KMS-11 (cell line): ENCODE measurements around the gene TNFRSF12A.
A peak's percentile ranks its signal among the peaks of the same experiment; 100 is the strongest.

Experiments used
- H2AFZ ChIP-seq: fragments of 200-600 bp; sonication (generic); 2 replicates; pipeline ENCODE4 v1.6.1; 2016; ENCODE audit warnings: antibody characterized with exemption, mixed run types, low read depth
- H3K27ac ChIP-seq: fragments of 200-600 bp; sonication (generic); 2 replicates; pipeline ENCODE4 v1.6.1; 2016; ENCODE audit warnings: mild to moderate bottlenecking, mixed run types
- H3K27me3 ChIP-seq: fragments of 200-600 bp; sonication (generic); 2 replicates; pipeline ENCODE4 v1.6.1; 2017; ENCODE audit warnings: mild to moderate bottlenecking, low read depth, mixed run types, moderate library complexity; ENCODE audit not compliant: insufficient read depth
- H3K36me3 ChIP-seq: fragments of 200-600 bp; sonication (generic); 2 replicates; pipeline ENCODE4 v1.6.1; 2017; ENCODE audit warnings: mild to moderate bottlenecking, mixed run types; ENCODE audit not compliant: insufficient read depth
- H3K4me1 ChIP-seq: fragments of 200-600 bp; sonication (generic); 2 replicates; pipeline ENCODE4 v1.6.1; 2016; ENCODE audit warnings: mild to moderate bottlenecking, low read depth, mixed run types; ENCODE audit not compliant: poor library complexity, severe bottlenecking
- H3K4me2 ChIP-seq: fragments of 200-600 bp; sonication (generic); 2 replicates; pipeline ENCODE4 v1.7.0; 2016; ENCODE audit warnings: mild to moderate bottlenecking, mixed run types
- H3K4me3 ChIP-seq: fragments of 200-600 bp; sonication (generic); IDR thresholded peaks from 2 replicates; pipeline ENCODE4 v1.6.1; 2017; ENCODE audit warnings: low read depth, low read length, mixed read lengths; ENCODE audit not compliant: insufficient read depth
- H3K79me2 ChIP-seq: fragments of 200-600 bp; sonication (generic); 2 replicates; pipeline ENCODE4 v1.6.1; 2016; ENCODE audit warnings: low read depth, mixed run types; ENCODE audit not compliant: insufficient read depth
- H3K9ac ChIP-seq: fragments of 200-600 bp; sonication (generic); 2 replicates; pipeline ENCODE4 v1.6.1; 2016; ENCODE audit warnings: mild to moderate bottlenecking, mixed run types
- H4K20me1 ChIP-seq: fragments of 200-600 bp; sonication (generic); 2 replicates; pipeline ENCODE4 v1.6.1; 2016; ENCODE audit warnings: mild to moderate bottlenecking, mixed run types; ENCODE audit not compliant: insufficient read depth
- TF ChIP-seq, protein P1 (sequence below): fragments of 200-600 bp; sonication (generic); conservative IDR thresholded peaks from 2 replicates; pipeline ENCODE4 v1.6.1; 2017; ENCODE audit warnings: low read depth, mild to moderate bottlenecking, antibody characterized with exemption, low read length, moderate library complexity, mixed read lengths

TNFRSF12A gene

GRCh38 chr16:3058139-3059030, 38.2 kb downstream of the TNFRSF12A start:
- Histone ChIP-seq H3K27ac (0 out of 2 replicates have a peak overlapping the region, but pooled peaks have one; percentile 43), H3K79me2 (no peaks in the 10 kb centered on the region), H3K4me1 (peaks cover 6% of the 10 kb centered on the region), H3K36me3 (no peaks in the 10 kb centered on the region), H4K20me1 (no peaks in the 10 kb centered on the region), H3K4me2 (peak overlapping the region; percentile 80), H3K4me3 (no peak overlapping the region), H2AFZ (peak overlapping the region; percentile 98), H3K27me3 (peaks cover 6% of the 10 kb centered on the region; the same call in 1 of the 2 replicates), H3K9ac (peak overlapping the region; percentile 92)
- TF ChIP-seq, protein P1, sequence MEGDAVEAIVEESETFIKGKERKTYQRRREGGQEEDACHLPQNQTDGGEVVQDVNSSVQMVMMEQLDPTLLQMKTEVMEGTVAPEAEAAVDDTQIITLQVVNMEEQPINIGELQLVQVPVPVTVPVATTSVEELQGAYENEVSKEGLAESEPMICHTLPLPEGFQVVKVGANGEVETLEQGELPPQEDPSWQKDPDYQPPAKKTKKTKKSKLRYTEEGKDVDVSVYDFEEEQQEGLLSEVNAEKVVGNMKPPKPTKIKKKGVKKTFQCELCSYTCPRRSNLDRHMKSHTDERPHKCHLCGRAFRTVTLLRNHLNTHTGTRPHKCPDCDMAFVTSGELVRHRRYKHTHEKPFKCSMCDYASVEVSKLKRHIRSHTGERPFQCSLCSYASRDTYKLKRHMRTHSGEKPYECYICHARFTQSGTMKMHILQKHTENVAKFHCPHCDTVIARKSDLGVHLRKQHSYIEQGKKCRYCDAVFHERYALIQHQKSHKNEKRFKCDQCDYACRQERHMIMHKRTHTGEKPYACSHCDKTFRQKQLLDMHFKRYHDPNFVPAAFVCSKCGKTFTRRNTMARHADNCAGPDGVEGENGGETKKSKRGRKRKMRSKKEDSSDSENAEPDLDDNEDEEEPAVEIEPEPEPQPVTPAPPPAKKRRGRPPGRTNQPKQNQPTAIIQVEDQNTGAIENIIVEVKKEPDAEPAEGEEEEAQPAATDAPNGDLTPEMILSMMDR = no peak

DNA sequence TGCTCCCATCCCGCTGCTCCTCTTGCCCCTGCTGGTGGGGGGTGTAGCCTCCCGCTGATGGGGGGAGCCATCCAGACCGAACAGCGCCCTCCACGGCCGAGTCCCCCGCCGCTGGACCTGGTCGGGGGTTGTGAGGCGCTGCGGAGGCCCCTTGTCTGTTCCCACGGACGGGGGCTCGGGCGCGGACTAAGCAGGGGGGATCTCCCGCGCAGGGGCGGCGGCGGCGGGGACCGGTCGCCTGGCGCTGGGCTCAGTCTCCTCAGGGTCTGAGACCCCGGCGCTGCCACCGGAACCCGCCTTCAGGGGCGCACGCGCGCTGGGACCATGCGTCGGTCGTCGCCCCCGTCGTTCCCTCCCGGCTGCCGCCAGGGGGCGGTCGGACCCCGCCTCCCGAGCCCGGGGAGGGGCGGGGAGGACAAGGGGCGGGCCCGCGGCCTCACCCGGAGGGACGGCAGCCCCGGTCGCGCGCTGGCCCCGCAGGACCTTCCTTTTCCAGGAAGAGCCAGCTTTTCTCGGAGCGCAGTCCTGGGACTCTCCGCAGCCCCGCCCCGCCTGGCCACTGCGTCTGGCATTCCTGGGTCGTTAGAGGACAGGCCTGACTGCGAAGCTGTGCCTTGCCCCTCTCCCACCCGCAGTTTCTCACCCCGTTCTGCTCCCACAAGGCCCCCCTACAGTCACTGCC, 39.0 kb downstream of the TNFRSF12A start:
- H3K27ac ChIP-seq = 0 out of 2 replicates have a peak overlapping the region, but pooled peaks have one; percentile 43
- H3K9ac ChIP-seq = peak overlapping the region; percentile 92
- peaks cover 6% of the 10 kb centered on the region; the same call in 1 of the 2 replicates for H3K27me3 ChIP-seq
- H3K4me1 ChIP-seq = peaks cover 6% of the 10 kb centered on the region
- H3K79me2 ChIP-seq = no peaks in the 10 kb centered on the region
- H2AFZ ChIP-seq = peak overlapping the region; percentile 98
- no peaks in the 10 kb centered on the region for H4K20me1 ChIP-seq
- H3K4me2 ChIP-seq = peak overlapping the region; percentile 80
- TF ChIP-seq, protein P1 = peak; percentile 84
- no peaks in the 10 kb centered on the region for H3K36me3 ChIP-seq
- H3K4me3 ChIP-seq = no peak overlapping the region

- Histone ChIP-seq H3K4me1 (peaks cover 6% of the 10 kb centered on the region), H3K36me3 (no peaks in the 10 kb centered on the region), H3K4me3 (no peak overlapping the region), H3K4me2 (peak overlapping the region; percentile 80), H3K27me3 (peaks cover 6% of the 10 kb centered on the region; the same call in 1 of the 2 replicates), H3K79me2 (no peaks in the 10 kb centered on the region), H4K20me1 (no peaks in the 10 kb centered on the region), H2AFZ (peak overlapping the region; percentile 98), H3K9ac (peak overlapping the region; percentile 92; the same call in 1 of the 2 replicates), H3K27ac (no peak overlapping the region)
- TF ChIP-seq, protein P1 = no peak
Measured at GRCh38 chr16:3059723-3060242, 39.6 kb downstream of the TNFRSF12A start.

GRCh38 chr16:3060339-3061127, 40.4 kb downstream of the TNFRSF12A start:
- H3K9ac ChIP-seq = no peak overlapping the region
- H3K27ac ChIP-seq = no peak overlapping the region
- H4K20me1 ChIP-seq = no peaks in the 10 kb centered on the region
- H3K36me3 ChIP-seq = no peaks in the 10 kb centered on the region
- TF ChIP-seq, protein P1 = no peak
- H3K4me2 ChIP-seq = no peak overlapping the region
- H3K79me2 ChIP-seq = no peaks in the 10 kb centered on the region
- H3K4me3 ChIP-seq = no peak overlapping the region
- H2AFZ ChIP-seq = peak overlapping the region; percentile 98; the same call in 1 of the 2 replicates
- peaks cover 6% of the 10 kb centered on the region; the same call in 1 of the 2 replicates for H3K27me3 ChIP-seq
- H3K4me1 ChIP-seq = peaks cover 12% of the 10 kb centered on the region
